Fibroblast of peridontal ligament (primary cell): ENCODE results near the gene KCTD11.
"Not testable (repeated sequence)": the region's sequence is repeated elsewhere in the genome, so short reads cannot be mapped to it uniquely, and the experiment has no call there.

Source experiments
- DNase-seq: peaks from one replicate; pipeline ENCODE4 v3.0.0-alpha.2; 2010; ENCODE audit errors: extremely low read depth

The KCTD11 gene

GRCh38 chr17:7322520-7323194 lies 29.3 kb upstream of the KCTD11 start:
- DNase-seq = no peak

GRCh38 chr17:7323731-7324437 lies 28.1 kb upstream of the KCTD11 start:
- no peak for DNase-seq

- DNase-seq = no peak
Observed at GRCh38 chr17:7324438-7324779, 27.6 kb upstream of the KCTD11 start.

GRCh38 chr17:7325031-7325528 lies 26.9 kb upstream of the KCTD11 start:
- no peak for DNase-seq

- no peak for DNase-seq
Observed at GRCh38 chr17:7326186-7326585, 25.8 kb upstream of the KCTD11 start.

GRCh38 chr17:7327056-7327455 lies 24.9 kb upstream of the KCTD11 start:
- no peak for DNase-seq

- no peak for DNase-seq
Observed at GRCh38 chr17:7327501-7327900, 24.5 kb upstream of the KCTD11 start.

GRCh38 chr17:7328009-7328408 lies 24.0 kb upstream of the KCTD11 start:
- DNase-seq = no peak

GRCh38 chr17:7328840-7329373 lies 23.1 kb upstream of the KCTD11 start, which contains the start of gene NEURL4:
Gene NEURL4 (minus strand): TSS chr17:7329335. CDS start chr17:7329312, 23 bp downstream.
- no peak for DNase-seq

- peak; percentile 97 for DNase-seq
Observed at GRCh38 chr17:7329374-7329996, 22.5 kb upstream of the KCTD11 start.

- DNase-seq = peak; percentile 71
Observed at GRCh38 chr17:7329997-7330637, 21.8 kb upstream of the KCTD11 start.

GRCh38 chr17:7330638-7331015 lies 21.3 kb upstream of the KCTD11 start:
- no peak for DNase-seq

GRCh38 chr17:7332111-7332510 lies 19.9 kb upstream of the KCTD11 start:
- DNase-seq = no peak

- not testable (repeated sequence) for DNase-seq
Observed at GRCh38 chr17:7332600-7333069, 19.3 kb upstream of the KCTD11 start.

GRCh38 chr17:7334938-7335538 lies 16.9 kb upstream of the KCTD11 start:
- DNase-seq = no peak

- DNase-seq = not testable (repeated sequence)
Observed at GRCh38 chr17:7335765-7336164, 16.2 kb upstream of the KCTD11 start.

GRCh38 chr17:7336240-7337175 lies 15.5 kb upstream of the KCTD11 start, which contains the start of gene ACAP1:
Gene ACAP1 (plus strand): TSS chr17:7336529. CDS start chr17:7336735, 206 bp downstream.
- no peak for DNase-seq

- not testable (repeated sequence) for DNase-seq
Observed at GRCh38 chr17:7337600-7337999, 14.4 kb upstream of the KCTD11 start.

GRCh38 chr17:7340179-7340578 lies 11.8 kb upstream of the KCTD11 start:
- no peak for DNase-seq

GRCh38 chr17:7341842-7342241 lies 10.1 kb upstream of the KCTD11 start:
- no peak for DNase-seq
